MCF 10A (cell line): ENCODE measurements around the gene MORN1. TPM values are rescaled to one million over a fixed set of nuclear protein-coding genes. Genes with fewer than 3 reads are reported as not detected.

ENCODE experiments used
- BruUV-seq: library from RNA; stranded (reverse); fragments of 400-500 nt; replicated peaks from 2 replicates; lab custom pipeline; 2021; lab: Mats Ljungman, UMichigan
- CTCF ChIA-PET: fragments of 300-600 bp; sonication (Branson Sonifier 250); formaldehyde crosslinking; extraction: SDS; loops from one replicate; lab custom pipeline; 2021; ENCODE audit warnings: antibody characterized with exemption, inconsistent platforms; lab: Yijun Ruan, JAX
- POLR2A ChIA-PET: fragments of 300-600, 350-650 bp; sonication (Branson Sonifier 250); formaldehyde crosslinking; extraction: SDS; loops from one replicate; lab custom pipeline; 2020; ENCODE audit warnings: antibody characterized with exemption, inconsistent platforms; lab: Yijun Ruan, JAX
- DNase-seq: peaks from one replicate; pipeline ENCODE4 v3.0.0-alpha.2; 2018; ENCODE audit not compliant: unreplicated experiment
- H3K27ac Mint-ChIP-seq: one replicate; pipeline ENCODE4 v1.8.0; 2022; ENCODE audit warnings: mild to moderate bottlenecking, low read depth, mixed read lengths; ENCODE audit not compliant: unreplicated experiment
- H3K27me3 Mint-ChIP-seq: one replicate; pipeline ENCODE4 v1.8.0; 2022; ENCODE audit warnings: mixed read lengths; ENCODE audit not compliant: insufficient read depth, unreplicated experiment
- H3K36me3 Mint-ChIP-seq: one replicate; pipeline ENCODE4 v1.8.0; 2022; ENCODE audit warnings: mild to moderate bottlenecking, moderate library complexity, mixed read lengths; ENCODE audit not compliant: insufficient read depth, unreplicated experiment
- H3K4me1 Mint-ChIP-seq: one replicate; pipeline ENCODE4 v1.8.0; 2022; ENCODE audit warnings: mixed read lengths; ENCODE audit not compliant: insufficient read depth, unreplicated experiment
- H3K4me3 Mint-ChIP-seq: one replicate; pipeline ENCODE4 v1.8.0; 2022; ENCODE audit warnings: mild to moderate bottlenecking, moderate library complexity, mixed read lengths; ENCODE audit not compliant: unreplicated experiment
- H3K9me3 Mint-ChIP-seq: one replicate; pipeline ENCODE4 v1.8.0; 2022; ENCODE audit warnings: mixed read lengths; ENCODE audit not compliant: unreplicated experiment
- CTCF ChIP-seq: fragments of 200-600 bp; IDR thresholded peaks from one replicate; pipeline ENCODE4 v1.8.0; 2022; ENCODE audit warnings: antibody characterized with exemption, mild to moderate bottlenecking; ENCODE audit not compliant: unreplicated experiment
- intact Hi-C: fragments of 100-400 bp; cut with micrococcal nuclease; formaldehyde crosslinking; loops from 2 replicates; pipeline ENCODE4 v1.14.1; 2022
- total RNA-seq: library from RNA; stranded (reverse); gene quantifications from 2 replicates; pipeline ENCODE4 v1.2.3, GENCODE V29; 2022

Gene MORN1
- total RNA-seq, 1 experiment from 2014 or later: 19.4 TPM

GRCh38 chr1:2282556-2283270, 108.6 kb downstream of the MORN1 start:
- DNase-seq: no peak
- Mint-ChIP-seq H3K9me3 (no peaks in the 10 kb centered on the region), H3K27me3 (no peaks in the 10 kb centered on the region), H3K36me3 (peaks cover 23% of the 10 kb centered on the region), H3K27ac (no peak overlapping the region), H3K4me1 (peaks cover 6% of the 10 kb centered on the region), H3K4me3 (no peak overlapping the region)
- CTCF ChIA-PET: interaction anchor here (1.2 kb wide), 1 partner anchor 29 kb away, joined by 4 read pairs; no protein-coding TSS in a partner anchor
- no peak for TF ChIP-seq CTCF
- intact Hi-C loops: no loop called here
- no TSS peak for BruUV-seq
- POLR2A ChIA-PET: no interaction called here

DNA sequence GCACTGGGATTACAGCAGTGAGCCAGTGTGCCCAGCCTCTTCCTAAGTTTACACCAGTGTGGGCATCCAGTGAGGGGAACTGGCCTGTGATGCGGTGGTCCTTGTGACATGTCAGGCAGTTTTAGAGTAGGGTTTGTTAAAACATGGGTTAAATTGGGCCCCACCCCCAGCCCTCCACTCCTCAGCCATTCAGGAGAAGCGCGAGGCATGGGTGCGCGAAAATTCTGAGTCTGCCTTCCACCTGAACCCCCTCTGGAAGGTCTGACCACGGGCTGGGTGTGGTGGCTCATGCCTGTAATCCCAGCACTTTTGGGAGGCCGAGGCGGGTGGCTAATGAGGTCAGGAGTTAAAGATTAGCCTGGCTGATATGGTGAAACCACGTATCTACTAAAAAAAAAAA, 111.5 kb downstream of the MORN1 start:
- no peak overlapping the region for H3K4me3 Mint-ChIP-seq
- H3K4me1 Mint-ChIP-seq: peaks cover 19% of the 10 kb centered on the region
- TF ChIP-seq CTCF: no peak
- H3K9me3 Mint-ChIP-seq: no peaks in the 10 kb centered on the region
- ChIA-PET CTCF (no interaction called here), POLR2A (no interaction called here)
- H3K27me3 Mint-ChIP-seq: no peaks in the 10 kb centered on the region
- no peak for DNase-seq
- H3K27ac Mint-ChIP-seq: peak overlapping the region; percentile 19
- intact Hi-C loops: loop anchor here (5.0 kb wide), 1 partner anchor 48 kb away; no protein-coding TSS in a partner anchor
- peaks cover 16% of the 10 kb centered on the region for H3K36me3 Mint-ChIP-seq
- BruUV-seq: no TSS peak

DNA sequence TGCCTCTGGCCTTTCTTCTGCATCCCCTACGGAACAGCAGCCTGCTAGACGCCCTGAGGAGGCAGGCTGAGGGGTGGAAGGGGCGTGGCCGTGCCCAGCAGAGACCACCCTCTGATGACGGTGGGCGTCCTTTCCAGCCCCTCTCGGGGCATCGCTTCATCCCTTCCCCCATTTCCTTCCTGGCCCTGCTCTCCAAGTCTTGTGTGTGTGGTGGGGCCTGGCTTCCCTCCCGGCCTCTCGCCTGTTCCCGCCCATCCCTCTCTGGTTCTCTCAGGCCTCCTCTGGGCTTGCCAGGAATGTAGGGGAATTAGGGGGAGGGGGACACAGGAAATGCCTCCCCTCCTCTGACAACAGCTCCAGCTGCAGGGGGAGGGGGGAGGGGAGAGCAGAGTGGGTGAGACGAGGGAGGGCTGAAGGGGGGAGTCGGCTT, 112.1 kb downstream of the MORN1 start:
- intact Hi-C loops: loop anchor here (5.0 kb wide), 1 partner anchor 47 kb away; no protein-coding TSS in a partner anchor
- Mint-ChIP-seq H3K27ac (peak overlapping the region; percentile 19), H3K36me3 (peaks cover 10% of the 10 kb centered on the region), H3K27me3 (no peaks in the 10 kb centered on the region), H3K9me3 (no peaks in the 10 kb centered on the region), H3K4me3 (no peak overlapping the region), H3K4me1 (peaks cover 19% of the 10 kb centered on the region)
- DNase-seq: no peak
- POLR2A ChIA-PET: no interaction called here
- TF ChIP-seq CTCF: no peak
- CTCF ChIA-PET: no interaction called here
- BruUV-seq: no TSS peak

- H3K4me1 Mint-ChIP-seq: peaks cover 19% of the 10 kb centered on the region
Observed at GRCh38 chr1:2278591-2279209, 112.7 kb downstream of the MORN1 start.

More at GRCh38 chr1:2278591-2279209, 112.7 kb downstream of the MORN1 start:
- TF ChIP-seq CTCF: no peak
- intact Hi-C loops: loop anchor here (5.0 kb wide), 1 partner anchor 46 kb away; no protein-coding TSS in a partner anchor
- no peaks in the 10 kb centered on the region for H3K9me3 Mint-ChIP-seq
- CTCF ChIA-PET: no interaction called here
- POLR2A ChIA-PET: no interaction called here
- no peaks in the 10 kb centered on the region for H3K27me3 Mint-ChIP-seq
- no TSS peak for BruUV-seq
- no peak for DNase-seq
- no peak overlapping the region for H3K4me3 Mint-ChIP-seq
- no peak overlapping the region for H3K27ac Mint-ChIP-seq
- H3K36me3 Mint-ChIP-seq: peaks cover 9% of the 10 kb centered on the region
